Neural crest cell (in vitro differentiated cells): Measurements from ENCODE around the gene ARHGDIA. TPM values are rescaled to one million over a fixed set of nuclear protein-coding genes. Genes with fewer than 3 reads are reported as not detected.

ENCODE experiments used
- DNase-seq: peaks from one replicate; pipeline ENCODE4 v3.0.0; 2021; ENCODE audit warnings: low read depth, mixed read lengths, low spot score
- H3K27ac Mint-ChIP-seq: one replicate; pipeline ENCODE4 v1.8.0; 2021; ENCODE audit warnings: mild to moderate bottlenecking, mixed read lengths; ENCODE audit not compliant: unreplicated experiment
- H3K27me3 Mint-ChIP-seq: 2 replicates; pipeline ENCODE4 v1.8.0; 2021; ENCODE audit warnings: low read depth, mild to moderate bottlenecking, mixed read lengths
- H3K36me3 Mint-ChIP-seq: 2 replicates; pipeline ENCODE4 v1.8.0; 2021; ENCODE audit warnings: low read depth, mild to moderate bottlenecking, mixed read lengths
- H3K4me1 Mint-ChIP-seq: 2 replicates; pipeline ENCODE4 v1.8.0; 2021; ENCODE audit warnings: mixed read lengths
- H3K4me3 Mint-ChIP-seq: one replicate; pipeline ENCODE4 v1.8.0; 2021; ENCODE audit warnings: mild to moderate bottlenecking, mixed read lengths
- H3K9me3 Mint-ChIP-seq: 2 replicates; pipeline ENCODE4 v1.8.0; 2021; ENCODE audit warnings: mixed read lengths
- total RNA-seq: library from RNA; stranded (reverse); gene quantifications from 2 replicates; pipeline ENCODE4 v1.2.1, GENCODE V29; 2021
- TF ChIP-seq, protein P1 (sequence below): fragments of 200-600 bp; sonication (generic); conservative IDR thresholded peaks from 2 replicates; pipeline ENCODE4 v1.5.0; 2021; ENCODE audit warnings: antibody characterized with exemption, mild to moderate bottlenecking

The ARHGDIA gene
- total RNA-seq, 1 donor from 2014 or later: 405 TPM

DNA sequence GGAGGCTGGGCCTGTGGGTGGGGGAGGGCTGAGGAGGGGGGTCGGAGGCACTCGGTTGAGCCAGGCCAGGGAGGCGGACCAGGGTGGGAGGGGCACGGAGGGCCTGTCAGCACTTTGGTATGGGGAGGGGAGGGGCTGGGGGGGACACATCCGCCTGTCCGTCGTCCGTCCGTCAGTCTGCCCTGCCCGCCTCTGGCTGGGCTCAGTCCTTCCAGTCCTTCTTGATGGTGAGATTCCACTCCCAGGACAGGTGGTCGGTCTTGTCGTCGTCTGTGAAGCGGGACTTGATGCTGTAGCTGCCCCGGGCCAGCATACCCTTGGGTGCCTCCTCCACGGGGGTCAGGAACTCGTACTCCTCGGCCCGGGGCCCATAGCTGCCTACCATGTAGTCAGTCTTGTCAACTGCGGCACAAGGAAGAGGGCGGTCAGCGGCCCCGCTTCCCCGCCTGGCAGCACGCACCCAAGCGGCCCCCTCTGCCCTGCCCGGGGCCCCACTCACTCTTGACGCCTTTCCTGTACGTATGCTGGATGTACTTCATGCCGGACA lies 2.4 kb downstream of the ARHGDIA start:
- Mint-ChIP-seq H3K4me1 (peaks cover 27% of the 10 kb centered on the region), H3K4me3 (peak overlapping the region; percentile 94)
- DNase-seq: no peak

DNA sequence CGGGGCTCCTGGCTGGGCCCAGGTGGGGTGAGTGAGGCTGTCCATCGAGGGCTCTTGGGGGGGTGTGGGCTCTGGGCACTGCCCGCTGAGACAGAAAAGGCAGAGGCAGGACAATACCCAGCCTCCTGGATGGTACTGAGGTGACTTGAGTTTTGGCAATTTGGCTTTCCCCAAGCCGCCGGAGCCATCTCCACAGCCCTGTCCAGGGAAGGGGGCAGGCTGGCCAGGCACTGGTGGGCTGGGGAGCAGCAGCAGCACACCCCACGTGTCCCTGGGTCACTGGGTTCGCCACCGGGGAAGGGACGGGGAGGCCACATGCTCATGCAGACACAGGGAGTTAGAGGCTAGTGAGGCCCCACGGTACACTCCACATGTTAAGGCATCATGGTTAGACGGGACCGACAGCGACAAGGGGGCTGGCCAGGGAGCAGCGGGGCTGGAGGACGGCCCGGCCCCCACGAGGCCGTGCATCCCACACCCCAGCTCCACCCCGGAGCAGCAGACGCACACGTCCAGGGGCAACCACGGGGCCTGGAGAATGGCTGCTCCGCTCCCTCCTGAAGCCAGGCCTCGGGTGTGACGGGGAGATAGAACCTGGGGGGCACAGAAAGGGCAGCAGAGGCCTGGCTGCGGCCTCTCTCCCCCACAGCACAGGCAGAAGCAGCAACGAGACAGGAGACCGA lies 3.0 kb downstream of the ARHGDIA start:
- Mint-ChIP-seq H3K4me1 (peaks cover 31% of the 10 kb centered on the region), H3K27ac (no peak overlapping the region), H3K36me3 (peaks cover 3% of the 10 kb centered on the region), H3K27me3 (peaks cover 17% of the 10 kb centered on the region), H3K9me3 (no peaks in the 10 kb centered on the region), H3K4me3 (peak overlapping the region; percentile 85)
- no peak for DNase-seq
- TF ChIP-seq, protein P1, sequence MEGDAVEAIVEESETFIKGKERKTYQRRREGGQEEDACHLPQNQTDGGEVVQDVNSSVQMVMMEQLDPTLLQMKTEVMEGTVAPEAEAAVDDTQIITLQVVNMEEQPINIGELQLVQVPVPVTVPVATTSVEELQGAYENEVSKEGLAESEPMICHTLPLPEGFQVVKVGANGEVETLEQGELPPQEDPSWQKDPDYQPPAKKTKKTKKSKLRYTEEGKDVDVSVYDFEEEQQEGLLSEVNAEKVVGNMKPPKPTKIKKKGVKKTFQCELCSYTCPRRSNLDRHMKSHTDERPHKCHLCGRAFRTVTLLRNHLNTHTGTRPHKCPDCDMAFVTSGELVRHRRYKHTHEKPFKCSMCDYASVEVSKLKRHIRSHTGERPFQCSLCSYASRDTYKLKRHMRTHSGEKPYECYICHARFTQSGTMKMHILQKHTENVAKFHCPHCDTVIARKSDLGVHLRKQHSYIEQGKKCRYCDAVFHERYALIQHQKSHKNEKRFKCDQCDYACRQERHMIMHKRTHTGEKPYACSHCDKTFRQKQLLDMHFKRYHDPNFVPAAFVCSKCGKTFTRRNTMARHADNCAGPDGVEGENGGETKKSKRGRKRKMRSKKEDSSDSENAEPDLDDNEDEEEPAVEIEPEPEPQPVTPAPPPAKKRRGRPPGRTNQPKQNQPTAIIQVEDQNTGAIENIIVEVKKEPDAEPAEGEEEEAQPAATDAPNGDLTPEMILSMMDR: no peak

More for the DNA sequence above, 2.4 kb downstream of the ARHGDIA start:
- peaks cover 17% of the 10 kb centered on the region for H3K27me3 Mint-ChIP-seq
- peaks cover 3% of the 10 kb centered on the region for H3K36me3 Mint-ChIP-seq
- TF ChIP-seq, protein P1: no peak
- no peak overlapping the region for H3K27ac Mint-ChIP-seq
- H3K9me3 Mint-ChIP-seq: no peaks in the 10 kb centered on the region

DNA sequence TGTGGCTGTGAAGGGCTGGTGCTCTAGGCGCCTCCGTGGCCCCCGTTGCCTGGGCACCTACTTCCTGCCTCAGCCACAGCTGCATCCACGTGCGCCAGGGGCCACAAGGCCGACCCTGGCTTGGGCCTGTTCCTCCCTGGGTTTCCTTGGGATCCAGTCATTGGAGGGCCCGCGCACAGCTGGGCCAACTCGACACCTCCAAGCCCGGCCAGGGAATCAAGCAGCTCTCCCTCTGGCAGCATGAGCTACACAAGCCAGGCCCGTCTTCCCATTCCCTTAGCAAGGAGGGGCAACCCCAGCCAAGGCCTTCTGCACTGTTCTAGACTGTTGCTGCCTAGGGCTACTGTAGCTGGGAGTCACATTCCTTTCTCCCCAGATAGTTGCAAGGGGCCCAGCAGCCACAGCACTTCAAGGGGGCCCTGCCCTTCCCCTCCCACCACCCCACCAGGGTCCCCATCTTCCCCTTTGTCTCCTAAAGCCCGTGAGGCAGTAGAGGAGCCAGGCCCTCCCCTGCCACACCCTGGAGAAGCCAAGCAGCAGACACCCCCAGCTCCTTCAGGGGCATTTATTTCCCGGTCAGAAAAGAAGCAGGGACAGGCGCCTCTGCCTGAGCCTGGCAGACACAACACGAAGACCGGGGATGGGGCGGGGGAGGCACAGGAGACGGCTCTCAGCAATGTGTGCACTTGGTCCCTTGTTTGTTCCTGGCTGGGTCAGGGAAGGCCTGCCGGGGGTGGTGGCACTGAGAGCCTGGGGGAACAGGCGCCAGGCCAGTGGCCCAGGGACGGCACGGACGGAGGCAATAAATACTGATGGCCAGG lies 3.8 kb downstream of the ARHGDIA start:
- peak overlapping the region; percentile 85 for H3K4me3 Mint-ChIP-seq
- peaks cover 32% of the 10 kb centered on the region for H3K4me1 Mint-ChIP-seq
- H3K36me3 Mint-ChIP-seq: peaks cover 6% of the 10 kb centered on the region
- peaks cover 19% of the 10 kb centered on the region for H3K27me3 Mint-ChIP-seq
- TF ChIP-seq, protein P1: no peak
- DNase-seq: no peak
- H3K27ac Mint-ChIP-seq: peak overlapping the region; percentile 19
- no peaks in the 10 kb centered on the region for H3K9me3 Mint-ChIP-seq

DNA sequence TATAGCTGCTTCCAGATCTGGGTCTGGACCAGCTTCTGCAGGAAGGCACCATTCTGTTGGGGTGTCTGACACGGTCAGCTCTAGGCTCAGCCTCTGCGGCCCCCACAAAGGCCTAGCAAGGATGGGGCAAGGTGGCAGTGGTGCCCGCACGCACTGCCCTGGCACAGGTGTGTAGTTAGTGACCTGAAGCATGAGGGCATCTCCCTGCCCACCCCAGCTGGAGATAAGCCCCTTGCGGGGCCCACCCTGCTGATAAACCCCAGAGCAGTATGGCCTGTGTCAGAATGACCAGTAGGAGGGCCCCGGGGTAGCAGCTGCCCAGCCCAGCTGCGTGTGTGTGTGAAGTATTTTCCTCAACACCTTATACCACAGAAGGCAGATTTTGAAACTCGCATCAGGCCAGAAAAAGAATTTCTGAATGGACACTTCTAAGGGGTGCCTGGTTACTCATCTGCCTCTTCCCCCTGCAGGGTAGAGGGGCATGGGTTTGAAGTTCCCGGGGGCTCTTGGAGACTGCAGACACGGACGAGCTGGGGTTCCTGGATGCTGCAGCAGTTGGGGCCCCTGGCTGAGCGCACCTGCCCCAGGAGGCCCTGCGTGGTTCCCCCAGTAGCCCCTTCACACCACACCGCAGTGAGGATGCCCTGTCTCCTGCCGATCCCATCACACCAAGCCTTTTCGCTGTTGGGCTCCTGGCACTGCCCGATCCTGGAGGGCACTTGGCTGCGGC lies 4.5 kb downstream of the ARHGDIA start:
- H3K36me3 Mint-ChIP-seq: peaks cover 6% of the 10 kb centered on the region
- TF ChIP-seq, protein P1: no peak
- H3K9me3 Mint-ChIP-seq: no peaks in the 10 kb centered on the region
- H3K4me3 Mint-ChIP-seq: peak overlapping the region; percentile 85
- peaks cover 17% of the 10 kb centered on the region for H3K27me3 Mint-ChIP-seq
- H3K27ac Mint-ChIP-seq: no peak overlapping the region
- peaks cover 31% of the 10 kb centered on the region for H3K4me1 Mint-ChIP-seq
- no peak for DNase-seq

DNA sequence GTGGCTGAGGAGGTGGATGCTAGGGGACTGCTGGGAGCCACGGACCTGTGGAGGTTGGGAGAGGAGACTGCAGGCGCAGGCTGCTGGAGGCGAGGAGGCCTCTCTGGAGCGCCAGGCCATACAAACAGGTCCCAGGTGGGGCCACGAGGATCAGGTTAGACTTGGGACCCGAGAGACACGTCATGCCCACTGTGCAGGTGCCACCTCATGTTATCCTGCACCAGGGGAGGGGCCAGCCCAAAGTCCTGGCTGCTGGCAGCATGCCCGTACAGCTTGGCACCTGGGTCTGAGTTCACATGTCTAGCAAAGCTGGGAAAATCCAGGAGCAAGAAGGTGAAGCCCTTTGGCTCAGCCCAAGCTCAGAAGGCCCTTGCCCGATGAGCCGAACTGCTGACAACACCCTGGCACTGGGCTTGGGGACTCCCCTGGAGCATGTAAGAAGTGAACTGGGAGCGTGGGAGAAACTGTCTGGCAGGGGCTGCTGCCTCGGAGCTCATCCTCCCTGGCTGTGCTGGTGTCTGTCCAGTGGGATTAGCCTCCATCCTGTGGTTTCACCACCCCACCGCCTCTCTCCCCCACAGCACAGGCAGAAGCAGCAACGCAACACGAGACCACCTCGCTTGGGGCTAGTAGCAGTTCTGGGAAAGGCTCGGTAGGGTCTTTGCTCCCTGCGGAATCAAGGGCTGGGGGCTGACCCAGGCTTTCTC lies 5.3 kb downstream of the ARHGDIA start:
- Mint-ChIP-seq H3K4me1 (peaks cover 34% of the 10 kb centered on the region), H3K36me3 (peaks cover 6% of the 10 kb centered on the region), H3K9me3 (no peaks in the 10 kb centered on the region), H3K27ac (no peak overlapping the region), H3K27me3 (peaks cover 20% of the 10 kb centered on the region), H3K4me3 (peak overlapping the region; percentile 85)
- TF ChIP-seq, protein P1: no peak
- DNase-seq: no peak
